Measurements from ENCODE around the gene IL17RA.

DNA sequence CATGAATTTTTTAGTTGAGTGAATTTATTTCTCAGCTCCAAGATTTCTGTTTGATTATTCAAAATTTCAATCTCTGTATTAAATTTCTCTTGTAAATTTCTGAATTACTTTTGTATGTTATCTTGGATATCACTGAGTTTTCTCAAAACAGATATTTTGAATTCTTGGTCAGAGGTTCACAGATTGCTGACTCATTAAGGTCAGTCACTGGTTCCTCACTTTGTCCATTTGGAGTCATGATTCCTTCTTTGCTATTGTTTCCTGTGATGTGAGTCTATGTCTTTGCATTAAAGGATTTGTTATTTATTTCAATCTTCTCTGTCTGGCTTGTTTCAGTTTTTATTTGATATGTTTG is 10.2 kb upstream of the IL17RA start:
- TF ChIP-seq CREB1 (CRISPR knock-in tag; IDR thresholded peaks at IDR 0.05; ENCODE audit: low read depth) (no peak), POLR2AphosphoS5 (IDR thresholded peaks at IDR 0.05; ENCODE audit: low read depth) (no peak), ZNF114 (CRISPR knock-in tag; IDR thresholded peaks at IDR 0.05) (no peak)
- TF ChIP-seq, protein P1, sequence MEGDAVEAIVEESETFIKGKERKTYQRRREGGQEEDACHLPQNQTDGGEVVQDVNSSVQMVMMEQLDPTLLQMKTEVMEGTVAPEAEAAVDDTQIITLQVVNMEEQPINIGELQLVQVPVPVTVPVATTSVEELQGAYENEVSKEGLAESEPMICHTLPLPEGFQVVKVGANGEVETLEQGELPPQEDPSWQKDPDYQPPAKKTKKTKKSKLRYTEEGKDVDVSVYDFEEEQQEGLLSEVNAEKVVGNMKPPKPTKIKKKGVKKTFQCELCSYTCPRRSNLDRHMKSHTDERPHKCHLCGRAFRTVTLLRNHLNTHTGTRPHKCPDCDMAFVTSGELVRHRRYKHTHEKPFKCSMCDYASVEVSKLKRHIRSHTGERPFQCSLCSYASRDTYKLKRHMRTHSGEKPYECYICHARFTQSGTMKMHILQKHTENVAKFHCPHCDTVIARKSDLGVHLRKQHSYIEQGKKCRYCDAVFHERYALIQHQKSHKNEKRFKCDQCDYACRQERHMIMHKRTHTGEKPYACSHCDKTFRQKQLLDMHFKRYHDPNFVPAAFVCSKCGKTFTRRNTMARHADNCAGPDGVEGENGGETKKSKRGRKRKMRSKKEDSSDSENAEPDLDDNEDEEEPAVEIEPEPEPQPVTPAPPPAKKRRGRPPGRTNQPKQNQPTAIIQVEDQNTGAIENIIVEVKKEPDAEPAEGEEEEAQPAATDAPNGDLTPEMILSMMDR (conservative IDR thresholded peaks at IDR 0.05; ENCODE audit: low read depth in 2 of 2) = no peak
- TF ChIP-seq, protein P2, sequence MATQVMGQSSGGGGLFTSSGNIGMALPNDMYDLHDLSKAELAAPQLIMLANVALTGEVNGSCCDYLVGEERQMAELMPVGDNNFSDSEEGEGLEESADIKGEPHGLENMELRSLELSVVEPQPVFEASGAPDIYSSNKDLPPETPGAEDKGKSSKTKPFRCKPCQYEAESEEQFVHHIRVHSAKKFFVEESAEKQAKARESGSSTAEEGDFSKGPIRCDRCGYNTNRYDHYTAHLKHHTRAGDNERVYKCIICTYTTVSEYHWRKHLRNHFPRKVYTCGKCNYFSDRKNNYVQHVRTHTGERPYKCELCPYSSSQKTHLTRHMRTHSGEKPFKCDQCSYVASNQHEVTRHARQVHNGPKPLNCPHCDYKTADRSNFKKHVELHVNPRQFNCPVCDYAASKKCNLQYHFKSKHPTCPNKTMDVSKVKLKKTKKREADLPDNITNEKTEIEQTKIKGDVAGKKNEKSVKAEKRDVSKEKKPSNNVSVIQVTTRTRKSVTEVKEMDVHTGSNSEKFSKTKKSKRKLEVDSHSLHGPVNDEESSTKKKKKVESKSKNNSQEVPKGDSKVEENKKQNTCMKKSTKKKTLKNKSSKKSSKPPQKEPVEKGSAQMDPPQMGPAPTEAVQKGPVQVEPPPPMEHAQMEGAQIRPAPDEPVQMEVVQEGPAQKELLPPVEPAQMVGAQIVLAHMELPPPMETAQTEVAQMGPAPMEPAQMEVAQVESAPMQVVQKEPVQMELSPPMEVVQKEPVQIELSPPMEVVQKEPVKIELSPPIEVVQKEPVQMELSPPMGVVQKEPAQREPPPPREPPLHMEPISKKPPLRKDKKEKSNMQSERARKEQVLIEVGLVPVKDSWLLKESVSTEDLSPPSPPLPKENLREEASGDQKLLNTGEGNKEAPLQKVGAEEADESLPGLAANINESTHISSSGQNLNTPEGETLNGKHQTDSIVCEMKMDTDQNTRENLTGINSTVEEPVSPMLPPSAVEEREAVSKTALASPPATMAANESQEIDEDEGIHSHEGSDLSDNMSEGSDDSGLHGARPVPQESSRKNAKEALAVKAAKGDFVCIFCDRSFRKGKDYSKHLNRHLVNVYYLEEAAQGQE (IDR thresholded peaks at IDR 0.05; ENCODE audit: unreplicated experiment) = no peak
- TF ChIP-seq, protein P3, sequence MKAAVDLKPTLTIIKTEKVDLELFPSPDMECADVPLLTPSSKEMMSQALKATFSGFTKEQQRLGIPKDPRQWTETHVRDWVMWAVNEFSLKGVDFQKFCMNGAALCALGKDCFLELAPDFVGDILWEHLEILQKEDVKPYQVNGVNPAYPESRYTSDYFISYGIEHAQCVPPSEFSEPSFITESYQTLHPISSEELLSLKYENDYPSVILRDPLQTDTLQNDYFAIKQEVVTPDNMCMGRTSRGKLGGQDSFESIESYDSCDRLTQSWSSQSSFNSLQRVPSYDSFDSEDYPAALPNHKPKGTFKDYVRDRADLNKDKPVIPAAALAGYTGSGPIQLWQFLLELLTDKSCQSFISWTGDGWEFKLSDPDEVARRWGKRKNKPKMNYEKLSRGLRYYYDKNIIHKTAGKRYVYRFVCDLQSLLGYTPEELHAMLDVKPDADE (IDR thresholded peaks at IDR 0.05) = no peak
